ENCODE data around the gene TUBGCP2.

TUBGCP2 gene

DNA sequence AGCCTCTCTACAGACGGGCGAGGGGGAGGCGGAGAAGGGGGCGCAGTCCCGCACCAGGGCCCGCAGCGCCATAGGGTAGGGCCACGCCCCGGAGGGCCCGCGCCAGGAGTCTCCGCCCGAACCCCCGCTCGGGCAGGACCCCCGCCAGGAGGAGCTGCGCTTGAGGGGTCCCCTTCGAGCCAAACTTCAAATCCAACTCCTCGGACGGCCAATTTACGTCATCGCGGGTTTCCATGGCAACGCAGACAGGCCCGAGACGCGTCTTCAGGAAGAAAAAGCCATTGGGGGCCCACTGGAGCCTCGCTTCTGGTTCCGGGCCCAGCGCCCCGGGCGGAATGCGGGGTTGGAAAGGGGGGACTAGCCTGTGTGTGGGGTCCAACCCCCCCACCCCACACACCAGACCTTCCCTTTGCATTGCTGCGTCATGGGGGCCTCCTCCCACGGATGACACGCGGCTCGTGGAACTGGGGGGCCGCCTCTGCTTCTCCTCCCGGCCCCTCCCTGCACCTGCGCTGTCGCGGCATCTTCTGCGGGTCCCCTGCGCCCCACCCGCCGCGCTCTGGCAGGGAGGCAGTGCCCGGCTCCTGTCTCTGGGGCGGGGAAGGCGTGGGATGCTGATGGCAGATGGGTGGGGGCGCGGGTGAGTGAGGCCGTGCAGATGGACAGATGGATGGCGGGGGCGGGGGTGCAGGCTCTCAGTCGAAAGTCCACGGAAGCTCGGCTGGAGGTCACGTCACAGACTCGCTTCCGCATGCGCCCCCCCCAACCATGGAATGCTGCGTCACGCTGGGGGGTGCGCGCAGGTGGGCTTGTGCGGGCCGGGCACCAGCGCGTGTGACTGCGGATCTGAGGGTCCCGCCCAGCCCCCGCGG, 26.8 kb upstream of the TUBGCP2 start (continued):
- TF ChIP-seq, protein P1, sequence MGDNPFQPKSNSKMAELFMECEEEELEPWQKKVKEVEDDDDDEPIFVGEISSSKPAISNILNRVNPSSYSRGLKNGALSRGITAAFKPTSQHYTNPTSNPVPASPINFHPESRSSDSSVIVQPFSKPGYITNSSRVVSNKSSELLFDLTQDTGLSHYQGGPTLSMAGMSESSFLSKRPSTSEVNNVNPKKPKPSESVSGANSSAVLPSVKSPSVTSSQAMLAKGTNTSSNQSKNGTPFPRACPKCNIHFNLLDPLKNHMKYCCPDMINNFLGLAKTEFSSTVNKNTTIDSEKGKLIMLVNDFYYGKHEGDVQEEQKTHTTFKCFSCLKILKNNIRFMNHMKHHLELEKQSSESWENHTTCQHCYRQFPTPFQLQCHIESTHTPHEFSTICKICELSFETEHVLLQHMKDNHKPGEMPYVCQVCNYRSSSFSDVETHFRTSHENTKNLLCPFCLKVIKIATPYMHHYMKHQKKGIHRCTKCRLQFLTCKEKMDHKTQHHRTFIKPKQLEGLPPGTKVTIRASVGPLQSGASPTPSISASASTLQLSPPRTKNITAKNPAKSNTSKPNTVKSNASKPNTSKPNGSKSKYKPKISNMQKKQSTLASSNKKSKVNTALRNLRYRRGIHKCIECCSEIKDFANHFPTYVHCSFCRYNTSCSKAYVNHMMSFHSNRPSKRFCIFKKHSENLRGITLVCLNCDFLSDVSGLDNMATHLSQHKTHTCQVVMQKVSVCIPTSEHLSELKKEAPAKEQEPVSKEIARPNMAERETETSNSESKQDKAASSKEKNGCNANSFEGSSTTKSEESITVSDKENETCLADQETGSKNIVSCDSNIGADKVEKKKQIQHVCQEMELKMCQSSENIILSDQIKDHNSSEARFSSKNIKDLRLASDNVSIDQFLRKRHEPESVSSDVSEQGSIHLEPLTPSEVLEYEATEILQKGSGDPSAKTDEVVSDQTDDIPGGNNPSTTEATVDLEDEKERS (tag by site-specific recombination; IDR thresholded peaks at IDR 0.05), result no peak
- TF ChIP-seq, protein P2, sequence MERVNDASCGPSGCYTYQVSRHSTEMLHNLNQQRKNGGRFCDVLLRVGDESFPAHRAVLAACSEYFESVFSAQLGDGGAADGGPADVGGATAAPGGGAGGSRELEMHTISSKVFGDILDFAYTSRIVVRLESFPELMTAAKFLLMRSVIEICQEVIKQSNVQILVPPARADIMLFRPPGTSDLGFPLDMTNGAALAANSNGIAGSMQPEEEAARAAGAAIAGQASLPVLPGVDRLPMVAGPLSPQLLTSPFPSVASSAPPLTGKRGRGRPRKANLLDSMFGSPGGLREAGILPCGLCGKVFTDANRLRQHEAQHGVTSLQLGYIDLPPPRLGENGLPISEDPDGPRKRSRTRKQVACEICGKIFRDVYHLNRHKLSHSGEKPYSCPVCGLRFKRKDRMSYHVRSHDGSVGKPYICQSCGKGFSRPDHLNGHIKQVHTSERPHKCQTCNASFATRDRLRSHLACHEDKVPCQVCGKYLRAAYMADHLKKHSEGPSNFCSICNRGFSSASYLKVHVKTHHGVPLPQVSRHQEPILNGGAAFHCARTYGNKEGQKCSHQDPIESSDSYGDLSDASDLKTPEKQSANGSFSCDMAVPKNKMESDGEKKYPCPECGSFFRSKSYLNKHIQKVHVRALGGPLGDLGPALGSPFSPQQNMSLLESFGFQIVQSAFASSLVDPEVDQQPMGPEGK (tag by site-specific recombination; IDR thresholded peaks at IDR 0.05), result peak; percentile 92
- TF ChIP-seq, protein P3, sequence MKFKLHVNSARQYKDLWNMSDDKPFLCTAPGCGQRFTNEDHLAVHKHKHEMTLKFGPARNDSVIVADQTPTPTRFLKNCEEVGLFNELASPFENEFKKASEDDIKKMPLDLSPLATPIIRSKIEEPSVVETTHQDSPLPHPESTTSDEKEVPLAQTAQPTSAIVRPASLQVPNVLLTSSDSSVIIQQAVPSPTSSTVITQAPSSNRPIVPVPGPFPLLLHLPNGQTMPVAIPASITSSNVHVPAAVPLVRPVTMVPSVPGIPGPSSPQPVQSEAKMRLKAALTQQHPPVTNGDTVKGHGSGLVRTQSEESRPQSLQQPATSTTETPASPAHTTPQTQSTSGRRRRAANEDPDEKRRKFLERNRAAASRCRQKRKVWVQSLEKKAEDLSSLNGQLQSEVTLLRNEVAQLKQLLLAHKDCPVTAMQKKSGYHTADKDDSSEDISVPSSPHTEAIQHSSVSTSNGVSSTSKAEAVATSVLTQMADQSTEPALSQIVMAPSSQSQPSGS (tag by site-specific recombination; IDR thresholded peaks at IDR 0.05; ENCODE audit: low read depth), result no peak
- TF ChIP-seq ZNF626 (tag by site-specific recombination; IDR thresholded peaks at IDR 0.05), result no peak
- TF ChIP-seq SALL2 (tag by site-specific recombination; IDR thresholded peaks at IDR 0.05; ENCODE audit: borderline replicate concordance), result no peak
- TF ChIP-seq ZNF239 (tag by site-specific recombination; IDR thresholded peaks at IDR 0.05), result no peak
- no peak for TF ChIP-seq KLF16 (tag by site-specific recombination; IDR thresholded peaks at IDR 0.05)
- TF ChIP-seq, protein P4, sequence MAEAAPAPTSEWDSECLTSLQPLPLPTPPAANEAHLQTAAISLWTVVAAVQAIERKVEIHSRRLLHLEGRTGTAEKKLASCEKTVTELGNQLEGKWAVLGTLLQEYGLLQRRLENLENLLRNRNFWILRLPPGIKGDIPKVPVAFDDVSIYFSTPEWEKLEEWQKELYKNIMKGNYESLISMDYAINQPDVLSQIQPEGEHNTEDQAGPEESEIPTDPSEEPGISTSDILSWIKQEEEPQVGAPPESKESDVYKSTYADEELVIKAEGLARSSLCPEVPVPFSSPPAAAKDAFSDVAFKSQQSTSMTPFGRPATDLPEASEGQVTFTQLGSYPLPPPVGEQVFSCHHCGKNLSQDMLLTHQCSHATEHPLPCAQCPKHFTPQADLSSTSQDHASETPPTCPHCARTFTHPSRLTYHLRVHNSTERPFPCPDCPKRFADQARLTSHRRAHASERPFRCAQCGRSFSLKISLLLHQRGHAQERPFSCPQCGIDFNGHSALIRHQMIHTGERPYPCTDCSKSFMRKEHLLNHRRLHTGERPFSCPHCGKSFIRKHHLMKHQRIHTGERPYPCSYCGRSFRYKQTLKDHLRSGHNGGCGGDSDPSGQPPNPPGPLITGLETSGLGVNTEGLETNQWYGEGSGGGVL (tag by site-specific recombination; IDR thresholded peaks at IDR 0.05), result 0 out of 2 replicates have a peak, but pooled peaks have one; percentile 32
- peak; percentile 87 for TF ChIP-seq ZBTB7A (tag by site-specific recombination; IDR thresholded peaks at IDR 0.05; ENCODE audit: low read depth)
- TF ChIP-seq ZNF121 (tag by site-specific recombination; IDR thresholded peaks at IDR 0.05), result no peak
- no peak for TF ChIP-seq ZNF423 (tag by site-specific recombination; IDR thresholded peaks at IDR 0.05)
- no peak for TF ChIP-seq ZNF530 (tag by site-specific recombination; IDR thresholded peaks at IDR 0.05; ENCODE audit: low read depth)
- no peak for TF ChIP-seq MZF1 (tag by site-specific recombination; IDR thresholded peaks at IDR 0.05; ENCODE audit: borderline replicate concordance)
- TF ChIP-seq ZNF202 (tag by site-specific recombination; IDR thresholded peaks at IDR 0.05; ENCODE audit: borderline replicate concordance), result no peak
- no peak for TF ChIP-seq PRDM1 (tag by site-specific recombination; IDR thresholded peaks at IDR 0.05)
- no peak for TF ChIP-seq BCL11B (tag by site-specific recombination; IDR thresholded peaks at IDR 0.05; ENCODE audit: low read depth)
- TF ChIP-seq, protein P5, sequence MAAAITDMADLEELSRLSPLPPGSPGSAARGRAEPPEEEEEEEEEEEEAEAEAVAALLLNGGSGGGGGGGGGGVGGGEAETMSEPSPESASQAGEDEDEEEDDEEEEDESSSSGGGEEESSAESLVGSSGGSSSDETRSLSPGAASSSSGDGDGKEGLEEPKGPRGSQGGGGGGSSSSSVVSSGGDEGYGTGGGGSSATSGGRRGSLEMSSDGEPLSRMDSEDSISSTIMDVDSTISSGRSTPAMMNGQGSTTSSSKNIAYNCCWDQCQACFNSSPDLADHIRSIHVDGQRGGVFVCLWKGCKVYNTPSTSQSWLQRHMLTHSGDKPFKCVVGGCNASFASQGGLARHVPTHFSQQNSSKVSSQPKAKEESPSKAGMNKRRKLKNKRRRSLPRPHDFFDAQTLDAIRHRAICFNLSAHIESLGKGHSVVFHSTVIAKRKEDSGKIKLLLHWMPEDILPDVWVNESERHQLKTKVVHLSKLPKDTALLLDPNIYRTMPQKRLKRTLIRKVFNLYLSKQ (tag by site-specific recombination; IDR thresholded peaks at IDR 0.05; ENCODE audit: borderline replicate concordance), result no peak
- no peak for TF ChIP-seq ZNF175 (tag by site-specific recombination; IDR thresholded peaks at IDR 0.05)
- TF ChIP-seq, protein P6, sequence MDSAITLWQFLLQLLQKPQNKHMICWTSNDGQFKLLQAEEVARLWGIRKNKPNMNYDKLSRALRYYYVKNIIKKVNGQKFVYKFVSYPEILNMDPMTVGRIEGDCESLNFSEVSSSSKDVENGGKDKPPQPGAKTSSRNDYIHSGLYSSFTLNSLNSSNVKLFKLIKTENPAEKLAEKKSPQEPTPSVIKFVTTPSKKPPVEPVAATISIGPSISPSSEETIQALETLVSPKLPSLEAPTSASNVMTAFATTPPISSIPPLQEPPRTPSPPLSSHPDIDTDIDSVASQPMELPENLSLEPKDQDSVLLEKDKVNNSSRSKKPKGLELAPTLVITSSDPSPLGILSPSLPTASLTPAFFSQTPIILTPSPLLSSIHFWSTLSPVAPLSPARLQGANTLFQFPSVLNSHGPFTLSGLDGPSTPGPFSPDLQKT (IDR thresholded peaks at IDR 0.05; ENCODE audit: borderline replicate concordance, low read depth, low read length), result no peak
- TF ChIP-seq ZNF791 (tag by site-specific recombination; IDR thresholded peaks at IDR 0.05), result no peak
- no peak for TF ChIP-seq MYNN (tag by site-specific recombination; IDR thresholded peaks at IDR 0.05; ENCODE audit: borderline replicate concordance)
- TF ChIP-seq ZNF140 (tag by site-specific recombination; IDR thresholded peaks at IDR 0.05), result no peak
- no peak for TF ChIP-seq ZNF211 (tag by site-specific recombination; IDR thresholded peaks at IDR 0.05; ENCODE audit: low read depth)
- no peak for TF ChIP-seq ZSCAN23 (tag by site-specific recombination; IDR thresholded peaks at IDR 0.05)
- TF ChIP-seq, protein P7, sequence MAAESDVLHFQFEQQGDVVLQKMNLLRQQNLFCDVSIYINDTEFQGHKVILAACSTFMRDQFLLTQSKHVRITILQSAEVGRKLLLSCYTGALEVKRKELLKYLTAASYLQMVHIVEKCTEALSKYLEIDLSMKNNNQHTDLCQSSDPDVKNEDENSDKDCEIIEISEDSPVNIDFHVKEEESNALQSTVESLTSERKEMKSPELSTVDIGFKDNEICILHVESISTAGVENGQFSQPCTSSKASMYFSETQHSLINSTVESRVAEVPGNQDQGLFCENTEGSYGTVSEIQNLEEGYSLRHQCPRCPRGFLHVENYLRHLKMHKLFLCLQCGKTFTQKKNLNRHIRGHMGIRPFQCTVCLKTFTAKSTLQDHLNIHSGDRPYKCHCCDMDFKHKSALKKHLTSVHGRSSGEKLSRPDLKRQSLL (tag by site-specific recombination; IDR thresholded peaks at IDR 0.05), result no peak
- no peak for TF ChIP-seq HOXA7 (CRISPR knock-in tag; IDR thresholded peaks at IDR 0.05; ENCODE audit: borderline replicate concordance)

Measured in HEK293 (cell line).